AG09319 (cell line): ENCODE results near the gene TMIGD3.

ENCODE experiments used
- DNase-seq: peaks from one replicate; pipeline ENCODE4 v3.0.0-alpha.2; 2010; ENCODE audit warnings: low read depth; ENCODE audit errors: extremely low read depth
- CTCF ChIP-seq: IDR thresholded peaks from 2 replicates; pipeline ENCODE4 v1.5.1; 2011; ENCODE audit warnings: low read depth, mild to moderate bottlenecking, inconsistent platforms, low read length, moderate library complexity

Gene TMIGD3

GRCh38 chr1:111515291-111516004 is 12.0 kb upstream of the TMIGD3 start:
- TF ChIP-seq CTCF, result no peak
- no peak for DNase-seq

GRCh38 chr1:111513410-111514020 is 10.1 kb upstream of the TMIGD3 start:
- TF ChIP-seq CTCF, result no peak
- DNase-seq, result no peak

- no peak for DNase-seq
- no peak for TF ChIP-seq CTCF
Measured at GRCh38 chr1:111512931-111513330, 9.5 kb upstream of the TMIGD3 start.

GRCh38 chr1:111512132-111512889 is 8.9 kb upstream of the TMIGD3 start:
- no peak for DNase-seq
- no peak for TF ChIP-seq CTCF

- DNase-seq, result no peak
- TF ChIP-seq CTCF, result no peak
Measured at GRCh38 chr1:111511370-111511769, 7.9 kb upstream of the TMIGD3 start.

- no peak for DNase-seq
- TF ChIP-seq CTCF, result no peak
Measured at GRCh38 chr1:111509997-111510375, 6.6 kb upstream of the TMIGD3 start.

- TF ChIP-seq CTCF, result peak; percentile 30
- no peak for DNase-seq
Measured at GRCh38 chr1:111507411-111508201, 4.2 kb upstream of the TMIGD3 start.
